ENCODE results near the gene TIE1.
A peak's percentile ranks its signal among the peaks of the same experiment; 100 is the strongest.

Gene TIE1

GRCh38 chr1:43321331-43321891 is 20.6 kb downstream of the TIE1 start:
- H3K4me3 ChIP-seq (replicated peaks in 1 of 2; ENCODE audit: low read depth in 2 of 2, low read length in 2 of 2), result no peak overlapping the region
- no peak for DNase-seq (ENCODE audit: low read depth in 2 of 2)
- no peak for TF ChIP-seq CTCF (IDR thresholded peaks at IDR 0.05; ENCODE audit: low read depth, low read length)

GRCh38 chr1:43322506-43322905 is 21.7 kb downstream of the TIE1 start:
- no peak for DNase-seq (ENCODE audit: low read depth in 2 of 2)
- no peak for TF ChIP-seq CTCF (IDR thresholded peaks at IDR 0.05; ENCODE audit: low read depth, low read length)
- H3K4me3 ChIP-seq (replicated peaks in 1 of 2; ENCODE audit: low read depth in 2 of 2, low read length in 2 of 2), result no peak overlapping the region

GRCh38 chr1:43324810-43325209 is 24.0 kb downstream of the TIE1 start:
- H3K4me3 ChIP-seq (replicated peaks in 1 of 2; ENCODE audit: low read depth in 2 of 2, low read length in 2 of 2), result no peak overlapping the region
- no peak for DNase-seq (ENCODE audit: low read depth in 2 of 2)
- no peak for TF ChIP-seq CTCF (IDR thresholded peaks at IDR 0.05; ENCODE audit: low read depth, low read length)

GRCh38 chr1:43325381-43325780 is 24.6 kb downstream of the TIE1 start:
- TF ChIP-seq CTCF (IDR thresholded peaks at IDR 0.05; ENCODE audit: low read depth, low read length), result no peak

GRCh38 chr1:43327549-43328292 is 26.9 kb downstream of the TIE1 start:
- TF ChIP-seq CTCF (IDR thresholded peaks at IDR 0.05; ENCODE audit: low read depth, low read length), result no peak
- DNase-seq (ENCODE audit: low read depth in 2 of 2), result no peak
- no peak overlapping the region for H3K4me3 ChIP-seq (replicated peaks in 1 of 2; ENCODE audit: low read depth in 2 of 2, low read length in 2 of 2)

More at GRCh38 chr1:43325381-43325780, 24.6 kb downstream of the TIE1 start:
- no peak overlapping the region for H3K4me3 ChIP-seq (replicated peaks in 1 of 2; ENCODE audit: low read depth in 2 of 2, low read length in 2 of 2)
- DNase-seq (ENCODE audit: low read depth in 2 of 2), result no peak

- no peak overlapping the region for H3K4me3 ChIP-seq (replicated peaks in 1 of 2; ENCODE audit: low read depth in 2 of 2, low read length in 2 of 2)
- TF ChIP-seq CTCF (IDR thresholded peaks at IDR 0.05; ENCODE audit: low read depth, low read length), result no peak
- DNase-seq (ENCODE audit: low read depth in 2 of 2), result peak; percentile 82 to 86
Measured at GRCh38 chr1:43329995-43330751, 29.4 kb downstream of the TIE1 start.

Measured in cardiac fibroblast (primary cell).